ENCODE results near the gene MGAT5.

Gene MGAT5

DNA sequence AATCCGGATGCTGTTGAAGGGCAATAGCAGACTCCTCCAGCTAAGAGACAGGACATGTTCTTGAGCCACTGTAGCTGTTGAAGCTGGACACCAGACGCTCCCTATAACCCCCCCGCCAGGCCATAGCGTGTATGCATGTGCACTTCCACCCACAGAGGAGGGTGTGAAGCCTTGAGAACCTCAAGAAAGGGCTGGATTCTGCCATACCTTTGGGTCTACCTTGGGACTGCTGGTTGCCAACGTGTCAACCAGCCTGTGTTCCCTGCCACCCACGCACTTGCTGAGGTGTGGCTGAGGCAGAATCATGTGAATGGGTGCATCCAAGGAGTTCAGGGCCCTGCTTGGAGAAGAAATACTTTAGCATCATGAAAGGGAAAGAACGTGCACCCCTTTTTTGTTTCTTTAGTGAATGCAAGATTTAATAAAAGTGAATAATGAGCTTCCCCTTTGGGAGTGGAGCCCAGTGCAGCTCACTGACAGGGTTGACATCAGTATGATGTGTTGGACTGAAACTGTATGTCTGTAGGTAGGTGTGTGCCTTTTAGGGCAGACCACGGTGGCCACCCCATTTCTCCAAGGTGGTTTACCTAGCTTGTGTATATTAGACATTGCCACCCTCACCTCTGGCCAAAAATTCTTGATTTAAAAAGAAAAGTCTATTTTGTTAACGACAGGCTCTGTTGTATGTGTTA, 198.3 kb downstream of the MGAT5 start:
- Histone ChIP-seq H3K27ac (no peak overlapping the region), H3K4me3 (ENCODE audit: low read depth in 1 of 2, low read length in 1 of 2) (no peak overlapping the region), H3K36me3 (peaks cover 75% of the 10 kb centered on the region), H3K4me1 (ENCODE audit: control insufficient read depth in 1 of 2, insufficient read depth in 1 of 2, low read depth in 1 of 2, low read length in 1 of 2) (no peaks in the 10 kb centered on the region), H3K27me3 (no peaks in the 10 kb centered on the region), H3K9me3 (no peaks in the 10 kb centered on the region)
- TF ChIP-seq, protein P1, sequence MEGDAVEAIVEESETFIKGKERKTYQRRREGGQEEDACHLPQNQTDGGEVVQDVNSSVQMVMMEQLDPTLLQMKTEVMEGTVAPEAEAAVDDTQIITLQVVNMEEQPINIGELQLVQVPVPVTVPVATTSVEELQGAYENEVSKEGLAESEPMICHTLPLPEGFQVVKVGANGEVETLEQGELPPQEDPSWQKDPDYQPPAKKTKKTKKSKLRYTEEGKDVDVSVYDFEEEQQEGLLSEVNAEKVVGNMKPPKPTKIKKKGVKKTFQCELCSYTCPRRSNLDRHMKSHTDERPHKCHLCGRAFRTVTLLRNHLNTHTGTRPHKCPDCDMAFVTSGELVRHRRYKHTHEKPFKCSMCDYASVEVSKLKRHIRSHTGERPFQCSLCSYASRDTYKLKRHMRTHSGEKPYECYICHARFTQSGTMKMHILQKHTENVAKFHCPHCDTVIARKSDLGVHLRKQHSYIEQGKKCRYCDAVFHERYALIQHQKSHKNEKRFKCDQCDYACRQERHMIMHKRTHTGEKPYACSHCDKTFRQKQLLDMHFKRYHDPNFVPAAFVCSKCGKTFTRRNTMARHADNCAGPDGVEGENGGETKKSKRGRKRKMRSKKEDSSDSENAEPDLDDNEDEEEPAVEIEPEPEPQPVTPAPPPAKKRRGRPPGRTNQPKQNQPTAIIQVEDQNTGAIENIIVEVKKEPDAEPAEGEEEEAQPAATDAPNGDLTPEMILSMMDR (IDR thresholded peaks at IDR 0.05), result no peak

DNA sequence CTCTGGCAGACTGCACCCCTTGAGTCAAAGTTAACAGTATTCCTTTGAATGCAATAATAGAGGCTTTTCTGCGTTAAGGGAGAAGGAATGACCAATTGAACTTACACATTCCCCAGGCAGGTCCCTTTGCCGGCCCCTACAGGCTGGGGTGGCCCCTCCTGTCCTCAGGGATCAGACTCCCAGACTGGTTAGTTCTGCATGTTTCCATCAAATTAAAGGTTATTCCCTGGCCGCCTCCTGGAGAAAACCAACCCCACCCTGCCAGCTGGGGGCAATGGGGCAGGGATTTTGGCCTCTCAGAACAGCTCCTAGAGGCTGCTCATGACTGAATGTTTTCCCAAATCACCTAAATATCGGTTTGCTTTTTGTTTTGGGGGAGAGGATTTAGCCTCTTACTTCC, 199.6 kb downstream of the MGAT5 start:
- Histone ChIP-seq H3K9me3 (no peaks in the 10 kb centered on the region), H3K27ac (no peak overlapping the region), H3K4me1 (ENCODE audit: control insufficient read depth in 1 of 2, insufficient read depth in 1 of 2, low read depth in 1 of 2, low read length in 1 of 2) (no peaks in the 10 kb centered on the region), H3K36me3 (peaks cover 62% of the 10 kb centered on the region), H3K4me3 (ENCODE audit: low read depth in 1 of 2, low read length in 1 of 2) (no peak overlapping the region), H3K27me3 (no peaks in the 10 kb centered on the region)
- TF ChIP-seq, protein P1 (IDR thresholded peaks at IDR 0.05), result no peak

DNA sequence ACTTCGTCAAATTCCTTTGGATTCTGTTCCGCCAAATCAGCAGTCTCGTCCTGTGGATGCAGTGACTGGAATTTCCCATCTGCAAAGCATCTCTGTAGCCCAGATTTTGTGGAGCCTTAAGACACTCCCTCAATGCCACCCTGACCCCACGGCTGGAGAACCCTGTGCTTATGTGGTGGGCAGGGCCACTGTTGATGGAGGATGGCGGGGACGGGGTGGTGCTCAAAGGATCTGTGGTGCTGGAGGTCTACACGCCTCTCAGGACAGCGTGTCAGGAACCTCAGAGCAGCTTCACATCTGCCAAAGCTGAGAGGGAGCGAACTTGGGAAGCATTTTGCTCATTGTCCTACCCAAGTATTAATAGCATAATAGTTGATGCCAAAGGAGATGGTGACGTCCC, 200.1 kb downstream of the MGAT5 start:
- H3K36me3 ChIP-seq, result peaks cover 57% of the 10 kb centered on the region
- TF ChIP-seq, protein P1 (IDR thresholded peaks at IDR 0.05), result no peak
- no peaks in the 10 kb centered on the region for H3K4me1 ChIP-seq (ENCODE audit: control insufficient read depth in 1 of 2, insufficient read depth in 1 of 2, low read depth in 1 of 2, low read length in 1 of 2)
- H3K9me3 ChIP-seq, result no peaks in the 10 kb centered on the region
- H3K4me3 ChIP-seq (ENCODE audit: low read depth in 1 of 2, low read length in 1 of 2), result no peak overlapping the region
- no peaks in the 10 kb centered on the region for H3K27me3 ChIP-seq
- H3K27ac ChIP-seq, result no peak overlapping the region

DNA sequence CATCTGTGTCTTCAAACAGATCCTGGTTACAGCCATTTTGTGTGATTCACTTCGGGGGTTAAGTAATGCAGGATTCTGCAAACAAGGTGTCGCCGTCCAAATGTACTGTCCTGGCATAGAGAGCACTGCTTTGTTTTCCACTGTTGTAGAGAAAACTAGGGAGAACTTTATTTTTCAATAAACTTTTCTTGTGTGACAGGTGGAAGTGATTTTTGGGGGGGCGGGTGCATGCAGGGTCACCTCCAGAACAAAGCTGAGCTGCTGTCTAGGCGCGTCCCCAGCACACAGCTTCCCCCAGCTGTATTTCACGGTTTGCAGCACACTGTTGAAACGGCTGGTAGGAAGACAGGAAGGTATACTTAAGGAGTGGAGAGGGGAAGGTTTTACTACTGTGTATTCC, 200.6 kb downstream of the MGAT5 start:
- no peaks in the 10 kb centered on the region for H3K9me3 ChIP-seq
- H3K27ac ChIP-seq, result no peak overlapping the region
- H3K4me3 ChIP-seq (ENCODE audit: low read depth in 1 of 2, low read length in 1 of 2), result no peak overlapping the region
- H3K4me1 ChIP-seq (ENCODE audit: control insufficient read depth in 1 of 2, insufficient read depth in 1 of 2, low read depth in 1 of 2, low read length in 1 of 2), result no peaks in the 10 kb centered on the region
- TF ChIP-seq, protein P1 (IDR thresholded peaks at IDR 0.05), result no peak
- H3K27me3 ChIP-seq, result no peaks in the 10 kb centered on the region
- peaks cover 52% of the 10 kb centered on the region for H3K36me3 ChIP-seq

DNA sequence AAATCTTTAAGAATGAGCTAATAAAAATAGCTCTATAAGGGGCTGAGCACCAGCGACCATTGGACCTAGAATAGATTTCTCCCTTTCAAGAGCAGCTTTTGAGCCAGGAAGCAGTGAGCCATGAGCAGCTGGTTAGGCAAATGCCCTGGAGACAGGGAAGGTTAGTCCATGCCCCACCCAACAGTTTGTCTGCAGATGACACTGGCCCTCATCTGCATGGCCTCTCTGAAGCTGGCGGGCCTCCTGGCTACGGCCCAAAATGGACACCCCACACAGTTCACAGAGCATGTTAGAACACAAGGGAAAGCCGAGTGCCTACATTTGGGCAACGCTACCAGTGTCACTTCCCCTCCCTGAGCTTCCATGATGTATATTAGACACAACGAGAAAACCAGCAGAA, 201.1 kb downstream of the MGAT5 start:
- Histone ChIP-seq H3K4me3 (ENCODE audit: low read depth in 1 of 2, low read length in 1 of 2) (no peak overlapping the region), H3K9me3 (no peaks in the 10 kb centered on the region), H3K27me3 (no peaks in the 10 kb centered on the region), H3K36me3 (peaks cover 47% of the 10 kb centered on the region), H3K27ac (no peak overlapping the region), H3K4me1 (ENCODE audit: control insufficient read depth in 1 of 2, insufficient read depth in 1 of 2, low read depth in 1 of 2, low read length in 1 of 2) (no peaks in the 10 kb centered on the region)
- TF ChIP-seq, protein P1 (IDR thresholded peaks at IDR 0.05), result no peak
